ENCODE measurements around the gene OSBPL2.
A peak's percentile ranks its signal among the peaks of the same experiment; 100 is the strongest.

OSBPL2 gene

DNA sequence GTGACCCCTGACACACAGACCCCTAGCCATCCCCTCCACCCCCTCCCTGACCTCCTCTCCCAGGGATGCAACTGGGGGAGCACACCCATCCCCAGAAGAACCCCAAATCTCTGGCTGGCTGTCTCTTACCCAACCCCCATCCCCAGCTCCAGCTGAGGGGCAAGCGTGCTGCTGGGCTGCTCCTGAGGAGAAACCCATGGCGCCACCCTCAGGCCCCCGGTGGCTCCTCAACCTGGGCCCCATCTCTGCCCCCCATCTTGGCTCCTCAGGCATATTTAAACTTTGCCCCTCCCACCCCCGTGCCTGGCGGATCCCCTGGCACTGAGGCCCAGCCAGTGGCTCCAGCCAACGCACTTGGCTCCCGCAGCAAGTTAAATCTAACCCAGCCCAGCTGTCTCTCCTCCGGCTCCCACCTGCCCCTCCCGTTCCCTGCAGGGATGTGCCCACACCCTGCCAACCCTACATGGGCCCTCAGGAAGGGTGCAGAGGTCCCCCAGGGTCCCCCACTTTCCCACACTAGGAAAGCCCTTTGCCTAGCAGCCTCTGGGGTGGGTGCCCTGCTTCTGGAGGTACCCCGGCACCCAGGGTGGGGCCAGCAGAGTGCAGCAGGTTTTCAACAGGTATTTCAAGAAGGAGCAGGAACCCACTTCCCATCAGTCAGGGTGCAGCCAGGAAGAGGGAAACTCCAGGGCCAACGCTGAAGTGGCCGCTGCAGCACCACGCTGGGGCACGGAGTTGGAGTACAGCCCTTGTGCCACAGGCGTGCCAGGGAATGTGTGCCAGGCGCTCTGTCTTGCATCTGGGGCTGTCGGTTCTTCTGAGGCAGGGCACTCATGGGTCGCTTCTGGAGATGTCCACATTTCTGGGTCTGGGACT, 5.3 kb upstream of the OSBPL2 start:
- DNase-seq (ENCODE audit: insufficient read length) (no peak), FAIRE-seq (no peak)
- no peak for TF ChIP-seq TAF1 (IDR thresholded peaks at IDR 0.05; ENCODE audit: borderline replicate concordance, low read depth, low read length)
- no peak for TF ChIP-seq POLR2AphosphoS5 (IDR thresholded peaks at IDR 0.05; ENCODE audit: low read depth, low read length)
- no peak for TF ChIP-seq POLR2A (IDR thresholded peaks at IDR 0.05; ENCODE audit: low read depth, low read length)

DNA sequence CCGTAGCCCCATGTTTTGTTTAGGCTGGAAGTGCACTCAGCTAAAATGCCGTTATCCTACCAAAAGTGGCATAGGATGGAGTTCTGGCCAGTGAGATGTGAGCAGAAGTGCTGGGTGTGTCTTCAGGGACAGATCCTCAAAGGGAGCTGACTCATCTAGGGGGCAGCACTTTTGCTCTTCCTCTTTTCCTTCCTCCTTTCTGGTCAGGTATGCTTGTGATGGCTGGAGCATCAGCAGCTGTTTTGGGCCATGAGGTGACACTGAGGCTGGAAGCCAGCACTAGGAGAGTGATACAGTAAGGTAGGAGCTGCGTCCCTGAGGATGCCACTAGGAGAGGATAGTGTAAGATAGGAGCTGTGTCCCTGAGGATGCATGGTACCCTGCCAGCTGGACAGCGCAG, 4.6 kb upstream of the OSBPL2 start:
- TF ChIP-seq POLR2AphosphoS5 (IDR thresholded peaks at IDR 0.05; ENCODE audit: low read depth, low read length): no peak
- TF ChIP-seq TAF1 (IDR thresholded peaks at IDR 0.05; ENCODE audit: borderline replicate concordance, low read depth, low read length): no peak
- TF ChIP-seq POLR2A (IDR thresholded peaks at IDR 0.05; ENCODE audit: low read depth, low read length): no peak
- no peak for FAIRE-seq
- DNase-seq (ENCODE audit: insufficient read length): no peak

DNA sequence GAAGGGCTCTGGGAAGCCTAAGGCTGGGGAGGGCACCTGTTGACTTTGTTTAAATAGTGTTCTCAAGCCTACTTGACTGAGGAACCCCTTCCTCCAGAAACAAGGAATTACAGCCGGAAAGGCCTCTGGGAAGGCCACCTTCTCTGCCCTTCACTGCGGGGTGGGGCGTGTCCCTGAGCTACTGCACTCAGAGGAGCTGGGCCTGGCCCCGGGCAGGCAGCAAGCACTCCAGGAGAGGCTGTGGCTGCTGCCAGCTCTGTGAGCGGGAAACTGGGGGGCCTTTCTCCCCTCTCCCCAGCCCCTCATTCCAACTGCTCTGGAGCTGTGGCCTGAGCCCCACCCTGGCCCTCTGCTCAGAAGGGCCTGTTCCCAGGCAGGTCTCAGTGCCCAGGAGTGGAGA, 4.0 kb upstream of the OSBPL2 start:
- TF ChIP-seq TAF1 (IDR thresholded peaks at IDR 0.05; ENCODE audit: borderline replicate concordance, low read depth, low read length): no peak
- TF ChIP-seq POLR2A (IDR thresholded peaks at IDR 0.05; ENCODE audit: low read depth, low read length): no peak
- no peak for TF ChIP-seq POLR2AphosphoS5 (IDR thresholded peaks at IDR 0.05; ENCODE audit: low read depth, low read length)
- DNase-seq (ENCODE audit: insufficient read length): no peak
- no peak for FAIRE-seq

DNA sequence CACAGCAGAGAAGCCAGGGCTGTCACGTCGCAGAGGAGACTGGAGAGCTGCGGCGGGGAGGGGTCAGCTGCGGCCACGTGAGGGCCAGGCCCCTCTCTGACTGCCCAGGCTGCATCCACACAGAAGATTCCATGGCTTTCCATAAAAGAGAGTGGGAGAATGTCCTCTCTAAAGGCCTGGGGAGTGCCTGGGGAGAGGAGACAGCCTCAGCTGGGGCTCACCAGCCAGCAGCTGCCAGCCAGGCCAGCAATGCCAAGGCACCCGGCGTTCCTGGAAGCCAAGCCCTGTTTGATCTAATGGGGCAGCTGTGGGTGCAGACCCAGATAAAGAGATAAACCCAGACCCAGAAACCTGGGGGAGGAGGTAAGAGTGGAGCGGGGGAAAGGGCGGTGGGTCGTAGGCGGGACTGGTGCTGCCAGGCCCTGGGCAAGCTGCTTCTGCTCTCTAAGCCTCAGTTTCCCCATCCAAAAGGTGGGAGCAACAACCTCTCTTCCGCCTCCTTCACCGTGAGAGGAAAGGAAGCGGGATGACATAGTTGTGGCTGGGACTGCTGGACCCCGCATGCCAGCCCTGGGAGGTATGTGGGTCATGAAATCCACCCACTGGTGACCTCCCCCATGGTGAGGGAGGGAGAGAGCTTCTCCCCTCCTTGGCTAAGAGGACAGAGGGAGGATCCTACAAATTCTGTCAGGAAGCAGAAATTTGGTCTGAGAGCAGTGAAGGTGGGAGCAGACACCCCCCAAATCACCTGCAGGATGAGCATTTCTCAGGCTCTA, 3.1 kb upstream of the OSBPL2 start:
- TF ChIP-seq POLR2AphosphoS5 (IDR thresholded peaks at IDR 0.05; ENCODE audit: low read depth, low read length): no peak
- TF ChIP-seq TAF1 (IDR thresholded peaks at IDR 0.05; ENCODE audit: borderline replicate concordance, low read depth, low read length): no peak
- TF ChIP-seq POLR2A (IDR thresholded peaks at IDR 0.05; ENCODE audit: low read depth, low read length): no peak
- DNase-seq (ENCODE audit: insufficient read length) (no peak), FAIRE-seq (no peak)

DNA sequence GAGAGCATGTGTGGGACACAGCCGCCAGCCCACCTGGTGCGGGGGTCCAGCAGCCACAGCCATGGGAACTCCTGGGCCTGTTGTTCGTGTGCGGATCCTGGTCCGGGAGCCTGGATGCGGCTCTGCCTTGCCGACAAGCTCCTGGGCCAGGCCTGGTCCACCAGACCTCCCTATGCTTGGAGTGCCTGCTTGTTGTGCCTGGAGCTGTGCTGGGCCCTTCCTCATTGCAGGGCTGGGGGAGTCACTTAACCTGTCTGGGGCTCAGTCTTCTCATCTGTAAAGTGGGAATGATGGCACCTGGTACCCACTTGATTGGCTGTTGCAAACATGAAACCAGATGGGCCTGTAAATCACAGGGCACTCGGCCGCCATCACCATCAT, 2.6 kb upstream of the OSBPL2 start:
- FAIRE-seq (no peak), DNase-seq (ENCODE audit: insufficient read length) (no peak)
- TF ChIP-seq TAF1 (IDR thresholded peaks at IDR 0.05; ENCODE audit: borderline replicate concordance, low read depth, low read length) (no peak), POLR2AphosphoS5 (IDR thresholded peaks at IDR 0.05; ENCODE audit: low read depth, low read length) (no peak), POLR2A (IDR thresholded peaks at IDR 0.05; ENCODE audit: low read depth, low read length) (no peak)

DNA sequence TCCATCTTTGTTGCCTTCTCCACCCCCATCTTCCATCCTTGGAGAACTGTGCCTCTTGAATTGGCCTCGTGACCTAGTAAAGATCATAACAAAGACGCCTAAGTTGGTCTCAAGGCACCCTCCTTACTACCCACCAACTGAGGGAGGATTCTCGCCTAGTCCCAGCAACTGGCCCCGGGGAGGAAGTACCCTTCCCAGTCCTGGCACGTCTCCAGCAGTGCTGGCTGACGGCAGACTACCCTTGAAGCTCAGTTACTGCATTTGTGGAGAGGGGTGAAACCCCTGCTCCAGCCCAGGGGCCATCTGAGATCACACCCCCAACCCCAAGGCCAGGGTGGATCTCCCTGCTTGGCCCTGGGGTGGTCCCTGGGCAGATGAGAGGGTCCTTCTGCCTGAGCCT, 2.1 kb upstream of the OSBPL2 start:
- DNase-seq (ENCODE audit: insufficient read length) (no peak), FAIRE-seq (no peak)
- TF ChIP-seq POLR2AphosphoS5 (IDR thresholded peaks at IDR 0.05; ENCODE audit: low read depth, low read length): no peak
- no peak for TF ChIP-seq TAF1 (IDR thresholded peaks at IDR 0.05; ENCODE audit: borderline replicate concordance, low read depth, low read length)
- no peak for TF ChIP-seq POLR2A (IDR thresholded peaks at IDR 0.05; ENCODE audit: low read depth, low read length)

DNA sequence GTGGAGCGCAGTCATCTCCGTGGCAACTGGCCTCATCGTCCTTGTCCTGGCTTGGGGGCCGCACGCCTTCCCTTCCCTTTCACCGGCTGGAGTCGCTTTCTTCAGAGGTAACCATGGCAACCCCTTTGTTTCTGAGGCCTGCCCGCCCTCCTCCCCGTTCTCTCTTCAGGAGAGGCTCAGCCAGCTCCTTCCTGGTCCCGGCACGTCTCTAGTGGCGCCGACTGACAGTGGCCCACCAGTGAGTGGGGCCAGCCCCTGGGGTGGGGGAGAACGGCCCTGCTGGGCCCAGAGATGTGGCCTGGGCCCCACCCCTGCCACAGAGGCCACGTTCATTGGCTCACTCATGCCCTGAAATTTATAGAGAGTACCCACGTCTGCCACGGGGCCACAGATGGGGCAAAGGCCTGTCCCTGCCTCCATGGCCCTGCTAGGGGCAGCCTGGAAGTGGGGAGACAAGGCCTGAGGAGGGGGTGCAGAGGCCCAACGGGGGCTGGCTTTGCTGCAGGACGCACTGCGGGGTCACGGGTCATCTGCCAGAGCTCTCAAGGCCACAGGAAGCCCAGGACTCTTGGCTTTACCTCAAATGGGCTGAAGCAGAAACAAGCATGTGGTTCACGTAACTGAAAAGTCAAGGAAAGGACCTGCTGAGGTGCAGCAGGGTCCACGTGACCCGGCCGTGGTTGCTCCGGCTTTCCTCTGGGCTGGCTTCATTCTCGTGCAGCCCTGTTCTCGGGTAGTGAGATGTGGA, 1.4 kb upstream of the OSBPL2 start:
- no peak for DNase-seq (ENCODE audit: insufficient read length)
- TF ChIP-seq POLR2AphosphoS5 (IDR thresholded peaks at IDR 0.05; ENCODE audit: low read depth, low read length) (no peak), POLR2A (IDR thresholded peaks at IDR 0.05; ENCODE audit: low read depth, low read length) (no peak), TAF1 (IDR thresholded peaks at IDR 0.05; ENCODE audit: borderline replicate concordance, low read depth, low read length) (no peak)
- no peak for FAIRE-seq

DNA sequence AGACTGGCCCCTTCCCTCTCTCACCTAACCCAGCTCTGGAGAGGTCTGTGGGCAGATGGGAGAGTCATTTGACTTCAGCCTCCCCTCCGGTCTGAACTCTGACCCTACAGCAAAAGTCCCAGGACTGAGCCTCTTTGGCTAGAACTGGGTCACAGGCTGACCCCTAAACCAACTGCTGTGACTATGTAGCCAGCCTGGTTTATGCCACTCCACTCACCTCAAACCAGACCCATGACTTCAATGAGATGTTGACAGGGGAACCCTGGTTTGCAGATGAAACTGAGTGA, 864 bp upstream of the OSBPL2 start:
- FAIRE-seq: no peak
- TF ChIP-seq POLR2A (IDR thresholded peaks at IDR 0.05; ENCODE audit: low read depth, low read length): no peak
- TF ChIP-seq POLR2AphosphoS5 (IDR thresholded peaks at IDR 0.05; ENCODE audit: low read depth, low read length): no peak
- no peak for TF ChIP-seq TAF1 (IDR thresholded peaks at IDR 0.05; ENCODE audit: borderline replicate concordance, low read depth, low read length)
- no peak for DNase-seq (ENCODE audit: insufficient read length)

DNA sequence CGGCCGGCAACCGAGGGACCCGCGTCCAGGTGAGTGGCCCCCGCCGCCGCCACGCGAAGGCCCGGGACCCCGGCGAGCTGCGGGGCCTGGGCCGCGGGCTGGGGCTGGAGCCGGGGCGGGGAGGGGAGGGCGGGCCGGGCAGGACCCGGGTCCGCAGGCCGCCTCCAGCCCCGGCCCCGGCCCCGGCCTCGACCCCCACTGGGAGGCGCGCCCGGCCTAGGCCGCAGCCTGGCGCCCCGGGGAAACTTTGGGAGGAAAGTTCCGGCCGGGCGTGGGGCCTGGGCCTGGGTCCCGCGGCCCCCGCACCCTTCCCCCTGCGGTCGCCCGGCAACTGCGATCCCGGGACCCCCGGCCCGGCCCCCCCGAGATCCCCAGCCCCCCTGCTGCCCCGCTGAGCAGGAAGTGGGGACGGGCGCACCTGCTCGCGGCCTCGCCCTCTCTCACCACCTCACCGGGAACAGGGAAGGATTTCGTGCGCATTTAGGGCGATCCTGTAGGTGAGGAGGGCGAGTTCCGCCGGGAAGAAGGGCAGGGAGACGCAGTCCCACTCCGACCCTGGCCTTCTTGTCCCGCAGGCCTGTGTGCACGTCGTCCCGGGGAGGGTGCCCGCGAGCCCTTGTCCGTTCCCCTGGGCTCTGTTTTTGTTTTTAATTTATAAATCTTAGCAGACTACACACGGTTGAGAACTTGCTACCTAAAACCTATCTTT, 402 bp downstream of the OSBPL2 start:
- FAIRE-seq (peak; percentile 70), DNase-seq (ENCODE audit: insufficient read length) (no peak)
- no peak for TF ChIP-seq POLR2AphosphoS5 (IDR thresholded peaks at IDR 0.05; ENCODE audit: low read depth, low read length)
- TF ChIP-seq TAF1 (IDR thresholded peaks at IDR 0.05; ENCODE audit: borderline replicate concordance, low read depth, low read length): no peak
- TF ChIP-seq POLR2A (IDR thresholded peaks at IDR 0.05; ENCODE audit: low read depth, low read length): no peak

DNA sequence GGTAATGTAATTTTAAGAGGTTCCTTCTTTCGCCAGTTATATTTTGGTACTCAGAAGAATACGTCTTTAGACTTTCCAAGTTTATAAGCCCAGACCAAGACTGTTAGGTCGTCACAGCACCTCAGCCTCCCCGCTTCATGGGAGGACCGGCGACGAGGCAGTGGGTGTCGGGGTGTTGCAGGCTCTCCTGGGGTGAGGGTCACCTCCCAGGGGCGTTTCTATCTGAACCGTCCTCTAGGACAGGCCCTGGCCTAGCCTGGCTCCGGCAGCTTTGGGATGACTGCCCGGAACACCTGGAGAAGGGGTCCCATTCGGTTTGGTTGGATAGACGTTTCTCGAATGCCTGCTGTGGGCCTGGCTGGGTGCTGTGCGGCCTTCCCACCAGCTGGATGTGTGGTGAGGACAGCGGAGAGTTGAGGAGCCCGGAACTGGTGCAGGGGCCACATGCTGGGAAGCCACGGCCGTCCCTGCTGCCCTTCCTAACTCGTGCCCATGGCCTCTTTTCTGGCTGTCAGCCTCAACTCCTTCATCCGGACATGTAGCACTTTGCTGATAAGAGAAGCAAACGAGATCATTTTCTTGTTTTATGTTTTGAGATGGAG, 1.1 kb downstream of the OSBPL2 start:
- no peak for FAIRE-seq
- TF ChIP-seq POLR2A (IDR thresholded peaks at IDR 0.05; ENCODE audit: low read depth, low read length) (no peak), TAF1 (IDR thresholded peaks at IDR 0.05; ENCODE audit: borderline replicate concordance, low read depth, low read length) (no peak), POLR2AphosphoS5 (IDR thresholded peaks at IDR 0.05; ENCODE audit: low read depth, low read length) (no peak)
- DNase-seq (ENCODE audit: insufficient read length): no peak
